Stomach (tissue), 9 donors: ENCODE data around the gene FGF4. TPM values are rescaled to one million over a fixed set of nuclear protein-coding genes. Genes with fewer than 3 reads are reported as not detected.

ENCODE experiments used
- DNase-seq, 2 donors: peaks; one replicate each; pipeline versions ENCODE4 v3.0.0 to v3.0.0-alpha.2; 2013 to 2019
- H3K27ac ChIP-seq, 5 donors: fragments of 200-600 bp in 4 of 5; sonication (generic) in 4 of 5; one replicate each; pipeline ENCODE4 v1.5.1; 2013 to 2019; ENCODE audit warnings: mild to moderate bottlenecking in 1 of 5, moderate library complexity in 1 of 5
- H3K27me3 ChIP-seq, 3 donors: fragments of 200-600 bp; sonication (generic); one replicate each; pipeline ENCODE4 v1.5.1; 2017 to 2019; ENCODE audit warnings: mixed run types in 1 of 3
- H3K36me3 ChIP-seq, 4 donors: fragments of 200-600 bp; sonication (generic); 1 replicate in 3 of 4; 2 replicates in 1 of 4; pipeline ENCODE4 v1.5.1; 2016 to 2019
- H3K4me1 ChIP-seq, 4 donors: fragments of 200-600 bp; sonication (generic); one replicate each; pipeline ENCODE4 v1.5.1; 2016 to 2019
- H3K4me3 ChIP-seq, 4 donors: fragments of 200-600 bp; sonication (generic) in 3 of 4; one replicate each; pipeline ENCODE4 v1.5.1; 2016 to 2019; ENCODE audit warnings: mild to moderate bottlenecking in 1 of 4
- H3K9me3 ChIP-seq, 4 donors: fragments of 200-600 bp; sonication (generic); one replicate each; pipeline ENCODE4 v1.5.1; 2016 to 2019
- CTCF ChIP-seq, 7 experiments: fragments of 450-650 bp in 4 of 7; fragments of 200-600 bp in 3 of 7; sonication (generic) in 3 of 7; IDR thresholded peaks; one replicate each; pipeline ENCODE4 v1.5.1; 2016 to 2019; ENCODE audit warnings: antibody characterized with exemption in 7 of 7, control low read depth in 2 of 7, mild to moderate bottlenecking in 1 of 7
- EP300 ChIP-seq: sonication (generic); formaldehyde crosslinking; IDR thresholded peaks from one replicate; pipeline ENCODE4 v1.6.1; 2017; ENCODE audit warnings: antibody characterized with exemption
- POLR2A ChIP-seq, 4 donors: fragments of 450-650 bp; IDR thresholded peaks; one replicate each; pipeline ENCODE4 v1.6.1; 2016; ENCODE audit warnings: antibody characterized with exemption in 4 of 4, control low read depth in 2 of 4, mild to moderate bottlenecking in 1 of 4, moderate library complexity in 1 of 4
- POLR2AphosphoS5 ChIP-seq, 3 donors: sonication (generic); formaldehyde crosslinking; IDR thresholded peaks; one replicate each; pipeline ENCODE4 v1.6.1; 2016; ENCODE audit warnings: antibody characterized with exemption in 3 of 3
- WGBS, 5 donors: extraction: QIAGEN DNeasy Blood & Tissue Kit in 3 of 5; methylation state at CpG; one replicate each; pipeline versions ENCODE4 v1.1.5 to v1.1.7; 2013 to 2018; 5-methylcytosine and 5-hydroxymethylcytosine counted together
- intact Hi-C: fragments of 100-400 bp; cut with DNase I; formaldehyde crosslinking; loops from one replicate; pipeline ENCODE4 v1.15.1; 2023; ENCODE audit warnings: low total_unique reads
- polyA plus RNA-seq, 3 donors: library from polyadenylated mRNA; stranded (reverse); fragments of 200-250 nt; gene quantifications; one replicate each; pipeline ENCODE4 v1.2.3, GENCODE V29; 2013
- total RNA-seq, 5 donors: library from RNA; depleted of rRNA; stranded (reverse); fragments of >200 nt; gene quantifications; one replicate each; pipeline versions ENCODE4 v1.1.0 to v1.2.3, GENCODE V29; 2014 to 2016
- donor health status: healthy with polysubstance abuse.
- donor health status: Bipolar disorder and iron deficiency.
- donor health status: healthy.

Gene FGF4
- total and polyA plus RNA-seq, 8 donors = not detected

GRCh38 chr11:69803022-69803421 is 27.9 kb upstream of the FGF4 start:
- Histone ChIP-seq H3K4me3 (no peak overlapping the region), H3K4me1 (no peaks in the 10 kb centered on the region), H3K9me3 (peaks cover 0 to 8% (median 0%) of the 10 kb centered on the region in 4 donors), H3K36me3 (no peaks in the 10 kb centered on the region), H3K27ac (no peak overlapping the region), H3K27me3 (peaks cover 0 to 52% (median 0%) of the 10 kb centered on the region in 3 donors)
- no peak for TF ChIP-seq EP300
- no peak for TF ChIP-seq POLR2A (IDR thresholded peaks at IDR 0.05)
- no peak for TF ChIP-seq POLR2AphosphoS5 (IDR thresholded peaks at IDR 0.05)
- TF ChIP-seq CTCF (IDR thresholded peaks at IDR 0.05) = no peak
- no peak for DNase-seq
- WGBS, 5 donors = 69 to 94% (median 75%) methylated on average over 2 of the region's 2 CpGs
- intact Hi-C loops = no loop called here

- Histone ChIP-seq H3K27me3 (peaks cover 0 to 52% (median 0%) of the 10 kb centered on the region in 3 donors), H3K27ac (no peak overlapping the region), H3K36me3 (no peaks in the 10 kb centered on the region), H3K9me3 (peaks cover 0 to 8% (median 0%) of the 10 kb centered on the region in 4 donors), H3K4me1 (no peaks in the 10 kb centered on the region), H3K4me3 (no peak overlapping the region)
- no peak for DNase-seq
- 53 to 83% (median 63%) methylated on average over 1 of the region's 1 CpG for WGBS, 5 donors
- intact Hi-C loops = no loop called here
- TF ChIP-seq EP300 = no peak
- TF ChIP-seq POLR2A (IDR thresholded peaks at IDR 0.05) = no peak
- no peak for TF ChIP-seq POLR2AphosphoS5 (IDR thresholded peaks at IDR 0.05)
- TF ChIP-seq CTCF (IDR thresholded peaks at IDR 0.05) = no peak
Measured at GRCh38 chr11:69802590-69802989, 27.4 kb upstream of the FGF4 start.

GRCh38 chr11:69801513-69802335 is 26.6 kb upstream of the FGF4 start:
- TF ChIP-seq POLR2AphosphoS5 (IDR thresholded peaks at IDR 0.05) (no peak), CTCF (IDR thresholded peaks at IDR 0.05) (peak in 5 of 7 experiments; percentile 44 to 73 (median 49))
- Histone ChIP-seq H3K4me1 (no peaks in the 10 kb centered on the region), H3K27me3 (peaks cover 0 to 53% (median 0%) of the 10 kb centered on the region in 3 donors), H3K9me3 (peaks cover 0 to 8% (median 0%) of the 10 kb centered on the region in 4 donors), H3K36me3 (no peaks in the 10 kb centered on the region), H3K4me3 (no peak overlapping the region), H3K27ac (no peak overlapping the region)
- 28 to 40% (median 39%) methylated on average over 10 to 15 of the region's 15 CpGs for WGBS, 5 donors
- DNase-seq = peak; percentile 30 to 54
- intact Hi-C loops = no loop called here

- WGBS, 5 donors = 89 to 96% (median 94%) methylated on average over 5 of the region's 5 CpGs
- intact Hi-C loops = no loop called here
- Histone ChIP-seq H3K9me3 (peaks cover 0 to 8% (median 0%) of the 10 kb centered on the region in 4 donors), H3K27me3 (peaks cover 0 to 44% (median 0%) of the 10 kb centered on the region in 3 donors), H3K4me1 (no peaks in the 10 kb centered on the region), H3K36me3 (no peaks in the 10 kb centered on the region), H3K27ac (no peak overlapping the region), H3K4me3 (no peak overlapping the region)
- DNase-seq = no peak
- TF ChIP-seq POLR2A (IDR thresholded peaks at IDR 0.05) (no peak), POLR2AphosphoS5 (IDR thresholded peaks at IDR 0.05) (no peak), CTCF (IDR thresholded peaks at IDR 0.05) (no peak), EP300 (no peak)
Measured at GRCh38 chr11:69800278-69800677, 25.1 kb upstream of the FGF4 start.
